Gastroesophageal sphincter (tissue), 4 donors: ENCODE measurements around the gene IDH3A. TPM values are rescaled to one million over a fixed set of nuclear protein-coding genes. Genes with fewer than 3 reads are reported as not detected.

ENCODE experiments used
- ATAC-seq: fragments of 150-250 bp; one replicate; pipeline ENCODE4 v1.9.1; 2016; ENCODE audit warnings: mild to moderate bottlenecking, moderate library complexity
- H3K27ac ChIP-seq, 4 donors: fragments of 200-600 bp; sonication (generic) in 3 of 4; 1 replicate in 3 of 4; 2 replicates in 1 of 4; pipeline ENCODE4 v1.5.1; 2016 to 2019
- H3K27me3 ChIP-seq: fragments of 200-600 bp; sonication (generic); one replicate; pipeline ENCODE4 v1.5.1; 2019
- H3K36me3 ChIP-seq, 2 donors: fragments of 200-600 bp; sonication (generic); one replicate each; pipeline ENCODE4 v1.5.1; 2019; ENCODE audit warnings: control low read depth in 1 of 2
- H3K4me1 ChIP-seq, 3 donors: fragments of 200-600 bp; sonication (generic); 1 replicate in 2 of 3; 2 replicates in 1 of 3; pipeline ENCODE4 v1.5.1; 2016 to 2019; ENCODE audit warnings: control low read depth in 2 of 3
- H3K4me3 ChIP-seq, 2 donors: fragments of 200-600 bp; sonication (generic); one replicate each; pipeline ENCODE4 v1.5.1; 2019; ENCODE audit warnings: mild to moderate bottlenecking in 1 of 2, moderate library complexity in 1 of 2
- H3K9me3 ChIP-seq, 3 donors: fragments of 200-600 bp; sonication (generic); one replicate each; pipeline ENCODE4 v1.5.1; 2017 to 2019; ENCODE audit warnings: control low read depth in 2 of 3
- EP300 ChIP-seq: sonication (generic); formaldehyde crosslinking; IDR thresholded peaks from one replicate; pipeline ENCODE4 v1.6.1; 2017; ENCODE audit warnings: antibody characterized with exemption, mild to moderate bottlenecking
- POLR2A ChIP-seq, 2 donors: fragments of 450-650 bp; IDR thresholded peaks; one replicate each; pipeline ENCODE4 v1.6.1; 2017; ENCODE audit warnings: antibody characterized with exemption in 2 of 2, mild to moderate bottlenecking in 2 of 2, moderate library complexity in 1 of 2
- POLR2AphosphoS5 ChIP-seq: sonication (generic); formaldehyde crosslinking; IDR thresholded peaks from one replicate; pipeline ENCODE4 v1.6.1; 2017; ENCODE audit warnings: antibody characterized with exemption
- WGBS, 2 donors: methylation state at CpG; one replicate each; pipeline ENCODE4 v1.1.5; 2018; ENCODE audit warnings: low coverage in 1 of 2; 5-methylcytosine and 5-hydroxymethylcytosine counted together
- total RNA-seq, 4 donors: library from RNA; depleted of rRNA; stranded (reverse); fragments of >200 nt; gene quantifications; one replicate each; pipeline ENCODE4 v1.1.0, GENCODE V29; 2016
- TF ChIP-seq, protein P1 (sequence below), 4 experiments: fragments of 200-600 bp in 2 of 4; fragments of 450-650 bp in 2 of 4; sonication (generic) in 1 of 4; IDR thresholded peaks; one replicate each; pipeline ENCODE4 v1.5.1; 2017 to 2019; ENCODE audit warnings: antibody characterized with exemption in 4 of 4, mild to moderate bottlenecking in 2 of 4, moderate library complexity in 2 of 4

IDH3A gene
- total RNA-seq, 4 donors from 2014 or later = 81.1 to 129 (median 97.0) TPM

DNA sequence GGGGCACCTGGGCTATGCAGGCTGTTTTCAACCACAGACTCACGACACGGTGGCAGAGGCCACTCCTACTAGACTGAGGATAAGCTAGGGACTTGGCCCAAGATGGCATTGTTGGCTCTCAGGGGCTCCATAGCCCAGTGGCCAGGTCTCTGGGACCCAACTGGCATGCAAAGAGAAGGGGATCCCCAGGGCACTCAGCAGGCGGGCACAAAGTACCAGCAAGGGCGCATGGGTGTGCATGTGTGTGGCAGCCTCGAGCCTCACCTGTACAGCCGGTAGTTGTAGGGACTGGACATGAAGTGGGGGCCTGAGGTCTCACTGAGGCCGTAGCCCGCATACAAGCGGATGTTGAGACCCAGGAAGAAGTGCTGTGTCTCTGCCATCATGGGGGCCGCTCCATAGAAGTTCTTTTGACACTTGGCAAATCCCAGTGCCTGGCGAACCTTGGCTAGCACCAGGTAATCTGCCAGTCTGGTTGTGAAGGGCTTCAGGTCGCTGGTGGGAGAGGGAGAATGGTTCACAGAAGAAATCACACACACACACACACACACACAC lies 30.2 kb downstream of the IDH3A start:
- Histone ChIP-seq H3K27ac (no peak overlapping the region), H3K4me3 (no peak overlapping the region), H3K36me3 (peaks cover 0 to 5% of the 10 kb centered on the region in 2 donors), H3K9me3 (no peaks in the 10 kb centered on the region), H3K4me1 (peaks cover 0 to 4% (median 0%) of the 10 kb centered on the region in 3 donors), H3K27me3 (no peaks in the 10 kb centered on the region)
- no peak for ATAC-seq
- TF ChIP-seq POLR2AphosphoS5 (no peak), POLR2A (IDR thresholded peaks at IDR 0.05) (no peak), EP300 (no peak)
- TF ChIP-seq, protein P1, sequence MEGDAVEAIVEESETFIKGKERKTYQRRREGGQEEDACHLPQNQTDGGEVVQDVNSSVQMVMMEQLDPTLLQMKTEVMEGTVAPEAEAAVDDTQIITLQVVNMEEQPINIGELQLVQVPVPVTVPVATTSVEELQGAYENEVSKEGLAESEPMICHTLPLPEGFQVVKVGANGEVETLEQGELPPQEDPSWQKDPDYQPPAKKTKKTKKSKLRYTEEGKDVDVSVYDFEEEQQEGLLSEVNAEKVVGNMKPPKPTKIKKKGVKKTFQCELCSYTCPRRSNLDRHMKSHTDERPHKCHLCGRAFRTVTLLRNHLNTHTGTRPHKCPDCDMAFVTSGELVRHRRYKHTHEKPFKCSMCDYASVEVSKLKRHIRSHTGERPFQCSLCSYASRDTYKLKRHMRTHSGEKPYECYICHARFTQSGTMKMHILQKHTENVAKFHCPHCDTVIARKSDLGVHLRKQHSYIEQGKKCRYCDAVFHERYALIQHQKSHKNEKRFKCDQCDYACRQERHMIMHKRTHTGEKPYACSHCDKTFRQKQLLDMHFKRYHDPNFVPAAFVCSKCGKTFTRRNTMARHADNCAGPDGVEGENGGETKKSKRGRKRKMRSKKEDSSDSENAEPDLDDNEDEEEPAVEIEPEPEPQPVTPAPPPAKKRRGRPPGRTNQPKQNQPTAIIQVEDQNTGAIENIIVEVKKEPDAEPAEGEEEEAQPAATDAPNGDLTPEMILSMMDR (IDR thresholded peaks at IDR 0.05) = no peak
- WGBS, 2 donors = 73 to 100% methylated on average over 1 to 2 of the region's 12 CpGs

DNA sequence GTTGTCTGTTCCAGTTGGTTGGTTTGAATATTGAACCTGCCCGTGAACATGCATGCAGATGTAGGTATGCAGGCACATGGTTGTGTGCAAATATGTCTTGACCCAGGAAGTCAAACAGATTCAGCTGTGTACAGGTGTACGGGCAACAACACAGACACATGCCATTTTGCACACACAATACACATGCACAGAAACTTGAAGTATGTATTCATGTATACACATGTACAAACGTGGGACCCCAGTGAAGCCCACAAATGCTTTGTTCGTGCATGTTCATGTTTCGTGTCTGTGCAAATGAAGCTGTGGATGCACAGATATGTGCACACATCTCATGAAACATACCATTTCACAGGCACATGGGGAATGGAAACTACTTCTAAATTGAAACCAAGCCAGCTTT lies 30.7 kb downstream of the IDH3A start:
- TF ChIP-seq, protein P1 (IDR thresholded peaks at IDR 0.05) = no peak
- TF ChIP-seq EP300 (no peak), POLR2AphosphoS5 (no peak), POLR2A (IDR thresholded peaks at IDR 0.05) (no peak)
- no peak overlapping the region for H3K27ac ChIP-seq
- no peak overlapping the region for H3K4me3 ChIP-seq
- no peaks in the 10 kb centered on the region for H3K36me3 ChIP-seq
- H3K27me3 ChIP-seq = no peaks in the 10 kb centered on the region
- 81 to 83% methylated on average over 4 to 5 of the region's 5 CpGs for WGBS, 2 donors
- peaks cover 0 to 4% (median 0%) of the 10 kb centered on the region in 3 donors for H3K4me1 ChIP-seq
- no peak for ATAC-seq
- H3K9me3 ChIP-seq = no peaks in the 10 kb centered on the region

DNA sequence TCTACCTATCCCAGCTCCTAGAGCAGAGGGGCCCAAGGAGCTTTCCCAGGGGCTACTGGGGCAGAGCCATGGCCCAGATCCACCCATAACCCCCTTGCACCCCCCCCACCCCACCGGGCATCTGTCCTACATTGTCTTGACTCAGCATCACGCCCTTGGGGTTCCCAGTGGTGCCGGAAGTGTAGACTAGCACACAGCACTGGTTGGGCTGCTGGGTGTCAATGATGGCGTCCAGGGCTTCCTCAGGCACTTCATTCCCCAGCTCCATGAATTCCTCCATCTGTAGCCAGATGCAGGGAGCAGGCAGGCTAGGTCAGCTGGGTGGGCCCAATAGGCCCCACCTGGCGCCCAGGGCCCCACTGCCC lies 33.2 kb downstream of the IDH3A start:
- Histone ChIP-seq H3K27me3 (no peaks in the 10 kb centered on the region), H3K4me1 (peaks cover 0 to 4% (median 0%) of the 10 kb centered on the region in 3 donors), H3K9me3 (no peaks in the 10 kb centered on the region), H3K27ac (no peak overlapping the region), H3K4me3 (no peak overlapping the region), H3K36me3 (no peaks in the 10 kb centered on the region)
- no CpG with 5 or more reads among the region's 5 CpGs for WGBS, 2 donors
- ATAC-seq = no peak
- no peak for TF ChIP-seq EP300
- TF ChIP-seq POLR2A (IDR thresholded peaks at IDR 0.05) = no peak
- no peak for TF ChIP-seq POLR2AphosphoS5

DNA sequence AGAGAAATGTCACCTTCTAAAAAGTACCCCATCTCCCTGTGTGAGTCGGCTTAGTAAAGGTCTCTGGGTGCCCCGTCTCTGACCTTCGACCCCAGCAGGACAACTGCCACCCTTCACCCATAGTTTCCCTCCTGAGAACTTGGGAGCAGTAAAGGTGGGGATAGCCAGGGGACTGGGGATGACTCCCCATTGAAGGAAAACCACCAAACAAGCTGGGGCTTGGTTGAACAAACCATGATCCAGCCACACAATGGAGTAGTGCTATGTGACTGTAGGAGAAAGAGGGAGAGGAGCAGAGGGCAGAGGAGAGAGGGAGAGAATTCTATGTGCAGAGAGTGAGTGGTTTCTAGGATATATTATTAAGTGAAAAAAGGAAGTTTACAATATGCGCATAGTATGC lies 33.7 kb downstream of the IDH3A start:
- TF ChIP-seq POLR2AphosphoS5 (no peak), POLR2A (IDR thresholded peaks at IDR 0.05) (no peak), EP300 (no peak)
- TF ChIP-seq, protein P1 (IDR thresholded peaks at IDR 0.05) = no peak
- no peak overlapping the region for H3K27ac ChIP-seq
- 83 to 96% methylated on average over 2 to 4 of the region's 4 CpGs for WGBS, 2 donors
- H3K4me3 ChIP-seq = no peak overlapping the region
- no peaks in the 10 kb centered on the region for H3K9me3 ChIP-seq
- no peaks in the 10 kb centered on the region for H3K4me1 ChIP-seq
- no peak for ATAC-seq
- H3K27me3 ChIP-seq = no peaks in the 10 kb centered on the region
- no peaks in the 10 kb centered on the region for H3K36me3 ChIP-seq

DNA sequence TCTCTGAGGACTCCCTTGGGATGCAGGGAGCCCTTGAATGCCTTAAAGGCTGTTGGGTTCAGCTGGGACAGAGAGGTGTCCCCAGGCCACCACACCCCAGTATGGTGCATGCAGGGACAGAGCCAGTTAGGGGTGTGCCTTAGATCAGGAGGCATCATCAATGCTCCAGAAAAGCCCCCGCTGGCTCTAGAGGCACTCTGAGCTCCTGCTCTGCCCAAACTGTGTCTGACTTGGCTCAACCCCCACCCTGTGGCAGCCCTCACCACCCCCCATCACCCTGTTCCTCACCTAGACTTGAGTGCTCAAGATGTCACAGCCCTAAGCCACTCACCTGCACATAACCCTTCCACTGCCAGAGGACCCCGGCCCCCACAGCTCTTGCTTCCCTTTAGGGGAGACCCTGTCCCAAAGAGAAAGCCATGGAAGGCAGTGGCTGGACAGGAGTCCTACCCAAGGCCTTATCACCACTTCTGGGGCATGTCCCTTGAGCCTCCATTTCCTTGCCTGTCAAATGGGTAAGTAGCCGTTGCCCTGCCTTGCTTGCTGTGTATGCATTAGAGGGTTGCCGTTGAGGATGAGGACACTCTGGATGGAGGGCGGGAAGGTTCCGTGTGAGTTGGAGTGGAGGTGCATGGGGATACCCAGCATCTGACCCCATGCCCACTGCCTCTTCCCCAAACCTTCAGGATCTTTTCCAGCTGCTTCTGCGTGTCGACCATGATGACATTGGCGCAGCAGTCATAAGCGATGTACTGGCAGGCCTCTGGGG lies 43.8 kb downstream of the IDH3A start:
- no peak overlapping the region for H3K4me3 ChIP-seq
- H3K27ac ChIP-seq = no peak overlapping the region
- no peaks in the 10 kb centered on the region for H3K4me1 ChIP-seq
- TF ChIP-seq EP300 = no peak
- no peaks in the 10 kb centered on the region for H3K27me3 ChIP-seq
- 90% methylated on average over 3 of the region's 10 CpGs; no CpG with 5 or more reads in 1 of the 2 donors for WGBS, 2 donors
- H3K9me3 ChIP-seq = no peaks in the 10 kb centered on the region
- no peak for ATAC-seq
- no peaks in the 10 kb centered on the region for H3K36me3 ChIP-seq
